GM11168 (cell line): ENCODE results near the gene CBLB.
"Not testable (repeated sequence)": the region's sequence is repeated elsewhere in the genome, so short reads cannot be mapped to it uniquely, and the experiment has no call there.

Experiments
- in situ Hi-C: fragments of 300-500 bp; cut with MboI; formaldehyde crosslinking; loops from one replicate; pipeline ENCODE4 v1.12.0; 2022; ENCODE audit warnings: low sequenced_read_pairs; ENCODE audit not compliant: unreplicated experiment

The CBLB gene

DNA sequence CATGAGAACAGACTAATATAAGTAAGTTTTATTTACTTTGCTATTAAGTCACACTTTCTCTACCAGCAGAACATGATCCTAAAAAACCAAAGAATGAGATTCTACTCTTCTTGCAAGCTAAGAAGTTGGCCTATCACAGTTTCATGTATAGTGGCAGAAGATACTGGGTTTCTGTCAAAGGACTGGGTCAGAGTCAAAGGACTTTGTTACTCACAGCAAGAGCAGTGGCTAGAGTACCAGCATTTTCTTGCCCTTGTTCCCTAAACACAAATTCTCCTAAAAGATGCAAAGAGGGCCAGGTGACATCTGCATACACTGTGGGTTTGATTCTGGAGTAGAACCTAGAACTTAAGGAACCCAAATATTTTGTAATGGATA is 105.2 kb downstream of the CBLB start:
- in situ Hi-C loops, result no loop called here

DNA sequence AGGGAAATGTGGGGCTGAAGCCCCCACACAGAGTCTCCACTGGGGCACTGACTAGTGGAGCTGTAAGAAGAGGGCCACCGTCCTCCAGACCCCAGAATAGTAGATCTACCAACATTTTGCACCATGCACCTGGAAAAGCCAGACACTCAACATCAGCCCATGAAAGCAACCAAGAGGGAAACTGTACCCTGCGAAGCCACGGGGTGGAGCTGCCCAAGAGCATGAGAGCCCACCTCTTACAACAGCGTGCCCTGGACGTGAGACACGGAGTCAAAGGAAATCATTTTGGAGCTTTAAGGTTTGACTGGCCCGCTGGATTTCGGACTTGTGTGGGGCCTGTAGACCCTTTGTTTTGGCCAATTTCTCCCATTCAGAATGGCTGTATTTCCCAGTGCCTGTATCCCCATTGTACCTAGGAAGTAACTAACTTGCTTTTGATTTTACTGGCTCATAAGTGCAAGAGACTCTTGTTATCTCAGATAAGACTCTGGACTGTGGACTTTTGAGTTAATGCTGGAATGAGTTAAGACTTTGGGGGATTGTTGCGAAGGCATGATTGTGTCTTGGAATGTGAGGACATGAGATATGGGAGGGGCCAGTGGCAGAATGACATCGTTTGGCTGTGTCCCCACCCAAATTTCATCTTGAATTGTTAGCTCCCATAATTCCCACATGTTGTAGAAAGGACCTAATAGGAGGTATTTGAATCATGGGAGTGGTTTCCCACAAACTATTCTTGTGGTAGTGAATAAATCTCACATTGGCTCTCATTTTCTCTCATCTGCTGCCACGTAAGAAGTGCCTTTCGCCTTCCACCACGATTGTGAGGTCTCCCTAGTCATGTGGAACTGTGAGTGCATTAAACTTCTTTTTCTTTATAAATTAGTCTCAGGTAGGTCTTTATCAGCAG is 105.8 kb downstream of the CBLB start:
- in situ Hi-C loops, result no loop called here

DNA sequence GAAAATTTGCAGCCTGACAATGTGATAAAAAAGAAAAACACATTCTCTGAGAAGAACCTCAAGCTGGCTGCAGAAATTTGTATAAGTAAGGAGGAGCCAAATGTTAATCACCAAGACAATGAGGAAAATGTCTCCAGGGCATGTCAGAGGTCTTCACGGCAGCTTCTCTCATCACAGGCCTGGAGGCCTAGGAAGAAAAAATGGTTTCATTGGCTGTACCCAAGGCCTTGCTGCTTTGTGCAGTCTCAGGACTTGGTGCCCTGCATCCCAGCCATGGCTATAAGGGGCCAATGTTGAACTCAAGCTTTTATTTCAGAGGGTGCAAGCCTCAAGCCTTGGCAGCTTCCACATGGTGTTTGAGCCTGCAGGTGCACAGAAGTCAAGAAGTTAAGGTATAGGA is 106.6 kb downstream of the CBLB start:
- in situ Hi-C loops, result not testable (repeated sequence)

DNA sequence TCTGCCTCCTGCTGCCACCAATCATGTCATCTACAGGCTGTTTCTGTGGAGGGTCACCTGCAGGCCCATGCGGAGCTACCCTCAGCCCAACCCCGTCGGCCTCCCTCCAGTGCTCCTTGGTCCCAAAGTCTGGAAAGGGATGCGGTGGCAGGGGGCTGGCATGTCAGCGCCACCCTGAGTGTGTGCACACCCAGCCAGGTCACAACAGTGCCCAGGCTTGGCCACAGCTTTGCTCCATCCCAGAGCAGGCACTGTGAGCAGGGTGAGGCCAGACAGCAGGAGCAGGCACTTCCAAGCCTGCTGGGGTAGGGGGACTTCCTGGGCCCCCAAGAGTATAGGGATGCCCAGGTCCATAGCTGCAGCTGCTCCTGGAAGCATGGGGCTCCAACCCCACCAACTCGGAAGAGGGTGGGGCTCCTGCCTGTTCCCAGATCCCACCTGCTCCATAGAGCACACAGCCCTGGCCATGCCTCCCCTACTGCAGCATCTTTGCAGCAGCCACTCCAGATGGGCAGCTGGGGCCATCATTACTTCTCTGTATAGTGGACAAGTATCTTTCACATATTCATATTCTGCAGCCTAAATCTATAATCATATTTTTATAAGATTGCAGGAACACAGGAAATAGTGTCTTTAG is 109.3 kb downstream of the CBLB start:
- in situ Hi-C loops, result no loop called here

DNA sequence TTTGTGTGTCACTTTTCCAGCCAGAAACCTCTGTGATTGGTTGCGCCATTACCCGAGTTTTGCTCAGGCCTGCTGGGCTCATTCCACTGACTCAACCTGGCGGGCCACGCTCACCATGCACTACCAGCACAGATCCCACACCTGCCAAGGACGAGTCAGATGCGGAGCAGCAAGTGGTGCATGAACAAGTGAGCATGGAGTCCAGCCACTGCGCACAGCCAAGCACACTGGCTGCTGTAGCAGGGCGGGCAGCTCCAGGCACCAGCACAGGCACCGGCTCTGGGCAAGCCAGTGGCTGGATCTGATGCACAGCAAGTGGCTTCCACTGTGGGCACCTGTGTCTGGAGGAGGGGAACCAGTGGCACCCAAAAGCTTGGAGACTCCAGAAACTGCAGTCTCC is 110.4 kb downstream of the CBLB start:
- in situ Hi-C loops, result no loop called here

DNA sequence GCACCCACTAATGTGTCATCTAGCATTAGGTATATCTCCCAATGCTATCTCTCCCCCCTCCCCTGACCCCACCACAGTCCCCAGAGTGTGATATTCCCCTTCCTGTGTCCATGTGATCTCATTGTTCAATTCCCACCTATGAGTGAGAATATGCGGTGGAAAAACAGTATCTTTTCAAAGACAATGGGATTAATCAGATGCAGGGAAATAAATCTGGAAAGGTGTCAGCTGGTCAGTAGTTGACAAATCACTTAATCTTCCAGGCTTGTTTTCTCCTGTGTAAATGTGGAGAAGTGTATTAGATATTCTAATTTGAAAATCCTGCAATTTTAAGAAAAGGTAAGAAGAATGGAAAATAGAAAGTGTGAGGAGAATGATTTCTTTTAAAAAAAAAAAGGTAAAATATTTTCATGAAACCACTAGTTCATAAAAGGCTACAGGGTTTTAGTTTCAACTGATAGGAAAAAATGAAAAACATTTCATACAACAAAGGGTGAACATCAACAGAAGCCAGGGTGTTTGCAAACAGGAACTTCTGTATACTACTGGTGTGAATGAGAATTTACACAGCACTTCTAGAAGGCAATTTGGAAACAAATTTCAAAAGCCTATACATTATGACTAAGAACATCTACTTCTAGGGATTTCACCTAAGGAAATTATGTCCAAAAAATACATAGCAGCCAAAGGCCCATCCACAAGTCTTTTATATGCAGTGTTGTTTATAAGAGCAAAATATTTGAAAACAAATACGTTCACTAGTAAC is 113.5 kb downstream of the CBLB start:
- in situ Hi-C loops, result no loop called here

DNA sequence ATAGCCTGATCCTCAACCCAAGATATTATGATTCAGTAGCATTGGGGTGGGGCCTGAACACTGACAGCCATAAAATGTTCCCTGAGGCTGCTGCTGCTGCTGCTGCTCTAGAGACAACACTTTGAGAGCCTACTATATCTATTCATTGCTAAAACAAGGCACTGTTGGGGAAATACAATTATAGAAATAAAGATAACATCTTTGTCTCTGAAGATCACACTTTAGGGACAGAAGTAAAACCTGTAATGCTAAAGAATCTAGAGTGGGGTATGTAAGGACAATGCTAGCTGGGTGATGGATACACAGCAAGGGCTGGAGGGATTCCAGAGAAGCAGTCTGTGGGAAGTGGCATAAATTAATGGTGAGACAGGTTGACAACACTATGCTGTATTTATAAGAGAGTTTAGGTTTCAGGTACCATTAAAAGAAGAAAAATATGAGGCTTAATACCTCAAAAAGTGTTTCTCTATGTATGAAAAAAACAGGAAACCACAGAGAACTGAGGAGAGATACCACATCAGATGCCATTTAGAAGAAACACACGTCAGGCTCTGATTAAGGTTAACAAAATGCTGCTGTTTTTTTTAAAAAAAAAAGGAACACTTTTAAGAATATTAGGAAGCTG is 115.9 kb downstream of the CBLB start:
- in situ Hi-C loops, result no loop called here

DNA sequence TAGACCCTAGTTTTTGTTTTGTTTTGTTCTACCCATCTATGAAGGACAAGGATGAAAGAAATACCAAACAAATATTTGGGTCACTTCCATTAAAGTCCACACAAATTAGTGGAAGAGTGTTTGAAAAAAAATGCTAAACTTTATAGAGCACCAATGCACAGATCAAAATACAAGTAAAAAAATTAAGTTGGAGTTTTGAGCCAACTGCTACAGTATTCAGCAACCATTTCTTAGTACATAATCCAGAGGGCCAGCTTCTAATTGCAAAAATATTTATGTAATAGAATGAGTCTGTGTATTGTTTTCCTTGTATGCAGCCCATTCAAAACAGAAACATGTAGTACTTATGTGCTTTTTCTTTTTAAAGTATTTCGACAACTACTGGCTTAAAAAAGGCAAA is 121.1 kb downstream of the CBLB start:
- in situ Hi-C loops, result no loop called here

DNA sequence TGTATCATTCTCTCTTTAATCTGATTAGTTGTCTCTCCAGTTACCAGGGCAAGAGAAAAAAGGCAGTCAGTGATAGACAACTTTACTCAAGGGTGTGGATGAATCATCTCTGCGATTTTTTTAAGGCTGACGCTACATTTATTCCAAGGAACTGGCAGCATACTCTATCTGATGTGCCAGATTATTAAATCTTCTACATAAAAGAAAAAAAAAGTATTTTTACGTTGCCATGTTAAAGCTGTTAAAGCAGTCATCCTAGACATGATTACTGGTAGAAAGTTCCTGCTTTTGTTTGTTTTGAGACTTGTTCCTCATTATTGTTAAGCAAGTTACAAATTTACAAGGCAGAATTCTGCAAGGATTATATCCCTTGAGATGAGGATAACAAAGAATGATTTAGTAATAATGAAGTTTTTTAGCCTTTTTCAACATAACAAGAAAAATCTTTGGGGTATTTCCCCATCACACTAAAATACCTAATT is 121.7 kb downstream of the CBLB start:
- in situ Hi-C loops, result no loop called here

DNA sequence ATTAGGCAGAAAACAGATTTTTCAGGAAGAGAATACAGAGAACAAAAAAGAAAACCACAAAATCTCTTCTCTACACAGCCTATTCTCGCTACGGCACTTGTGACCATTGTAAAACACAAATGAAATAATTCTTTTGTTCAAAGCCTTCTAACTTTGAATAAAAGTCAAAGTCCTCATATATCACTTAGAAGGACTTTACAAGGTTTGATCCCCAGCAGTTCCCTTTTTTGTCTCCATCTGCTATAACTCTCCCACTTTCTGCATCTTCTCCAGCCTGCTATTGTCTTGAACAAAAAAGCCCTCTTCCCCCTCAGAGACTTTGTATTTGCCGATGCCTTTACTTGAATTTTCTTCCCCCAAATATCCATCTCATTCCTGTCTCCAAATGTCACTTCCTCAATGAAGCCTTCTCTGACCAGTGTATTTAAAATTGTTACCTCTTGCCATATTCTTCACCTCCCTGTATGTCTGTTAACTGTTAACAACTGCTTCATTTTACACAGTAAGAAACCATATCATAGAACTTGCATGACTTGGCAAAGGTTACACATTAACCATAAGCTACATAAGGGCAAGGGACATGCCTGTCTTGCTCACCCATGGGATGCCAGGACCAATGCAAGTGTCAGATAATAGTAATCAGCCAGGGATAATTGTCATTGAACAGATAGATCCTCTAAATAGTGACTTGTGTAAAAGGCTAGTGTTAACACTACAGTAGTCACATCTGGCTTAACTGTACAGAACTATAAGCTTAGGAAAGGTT is 122.4 kb downstream of the CBLB start:
- in situ Hi-C loops, result no loop called here

DNA sequence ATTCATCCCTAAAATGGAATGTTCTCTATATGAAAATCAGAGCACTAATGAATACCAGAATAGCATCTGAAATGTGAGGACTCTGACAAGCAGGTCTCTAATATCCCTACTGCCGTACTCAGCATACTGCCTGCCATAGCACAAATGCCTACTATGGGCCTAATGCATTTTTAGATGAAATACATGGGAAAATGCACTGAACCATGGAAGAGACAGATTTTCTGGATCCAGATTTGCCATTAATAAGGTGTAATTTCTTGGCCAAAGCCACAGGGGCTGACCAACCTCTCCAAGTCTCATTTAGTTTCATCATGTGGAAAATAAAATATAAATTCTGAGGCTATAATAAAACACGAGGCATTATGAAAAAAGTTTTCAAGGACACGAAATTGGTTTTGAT is 123.8 kb downstream of the CBLB start:
- in situ Hi-C loops, result no loop called here

DNA sequence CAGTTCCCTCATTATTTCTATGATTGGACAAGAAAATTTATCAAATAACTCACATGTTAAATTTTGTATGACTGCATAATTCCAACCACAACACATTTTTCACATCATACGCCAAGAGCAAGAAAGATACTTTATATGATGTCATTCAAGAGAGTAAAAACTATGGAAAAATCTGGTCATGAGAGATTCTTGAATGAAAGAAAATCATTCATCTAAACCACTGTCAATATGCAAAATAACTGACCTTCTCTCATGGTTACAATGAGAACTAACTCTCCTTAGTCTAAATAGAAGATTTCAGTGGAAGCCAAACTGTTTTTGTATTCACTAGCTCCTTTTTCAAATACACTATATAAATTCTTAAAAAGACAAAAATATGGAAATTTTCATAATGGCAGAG is 124.6 kb downstream of the CBLB start:
- in situ Hi-C loops, result no loop called here

DNA sequence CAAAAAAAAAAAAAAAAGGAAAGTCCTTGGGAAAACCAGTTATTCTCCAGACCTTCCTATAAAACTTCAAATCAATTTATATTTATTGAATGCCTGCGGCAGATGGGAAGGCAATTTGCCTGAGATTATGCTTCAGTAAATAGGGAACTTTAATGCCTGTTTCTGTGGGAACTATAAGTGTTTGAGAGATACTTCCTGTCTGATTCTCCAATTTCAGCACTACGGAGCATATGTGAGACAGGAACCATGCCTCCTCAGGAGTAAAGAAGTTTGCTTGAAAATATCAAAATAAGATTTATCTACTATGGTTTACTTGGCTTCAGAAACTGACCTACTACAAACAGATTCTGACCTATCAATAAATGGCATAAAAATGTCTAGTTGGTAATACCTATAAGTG is 135.5 kb downstream of the CBLB start:
- in situ Hi-C loops, result no loop called here

DNA sequence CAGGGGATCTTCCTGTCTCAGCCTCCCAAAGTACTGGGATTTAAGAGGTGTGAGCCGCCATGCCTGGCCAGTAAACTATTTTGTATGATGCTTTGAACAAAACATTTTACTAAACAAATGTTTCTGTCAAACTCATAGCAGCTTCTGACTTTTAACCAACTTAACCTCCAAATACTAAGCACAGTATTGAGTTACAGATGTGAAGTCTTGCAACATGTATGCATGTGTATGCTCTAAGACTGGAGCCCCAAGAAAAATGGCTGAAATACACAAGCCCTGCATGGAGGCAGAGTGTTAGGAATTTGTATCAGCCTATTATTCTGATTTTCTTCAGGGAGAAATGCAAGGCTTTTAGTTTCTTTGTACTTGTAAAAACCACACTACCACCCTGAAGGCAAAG is 137.1 kb downstream of the CBLB start:
- in situ Hi-C loops, result no loop called here

DNA sequence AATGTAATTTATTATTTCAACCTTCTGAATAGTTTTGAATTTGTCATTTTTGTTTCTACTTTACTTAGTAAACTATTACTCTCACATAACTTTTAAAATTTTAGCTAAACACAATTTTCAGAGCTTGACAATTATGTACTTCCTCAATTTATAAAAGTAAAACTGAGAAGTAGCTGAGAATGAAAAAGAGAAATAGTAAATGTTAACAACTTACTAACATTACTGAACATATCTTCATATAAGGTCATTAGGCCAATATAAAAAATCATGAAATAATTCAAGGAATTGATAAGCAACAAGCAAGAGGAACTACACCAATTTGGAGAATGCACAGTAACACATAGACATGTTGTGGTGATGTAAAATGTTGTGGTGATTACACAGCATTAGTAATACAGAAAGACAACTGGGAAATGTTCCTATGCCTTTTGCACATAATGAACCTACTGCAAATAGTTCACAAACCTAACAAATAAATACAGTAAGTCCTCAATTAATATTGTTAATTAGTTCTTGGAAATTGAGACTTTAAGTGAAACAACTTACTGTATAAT is 137.9 kb downstream of the CBLB start:
- in situ Hi-C loops, result no loop called here

DNA sequence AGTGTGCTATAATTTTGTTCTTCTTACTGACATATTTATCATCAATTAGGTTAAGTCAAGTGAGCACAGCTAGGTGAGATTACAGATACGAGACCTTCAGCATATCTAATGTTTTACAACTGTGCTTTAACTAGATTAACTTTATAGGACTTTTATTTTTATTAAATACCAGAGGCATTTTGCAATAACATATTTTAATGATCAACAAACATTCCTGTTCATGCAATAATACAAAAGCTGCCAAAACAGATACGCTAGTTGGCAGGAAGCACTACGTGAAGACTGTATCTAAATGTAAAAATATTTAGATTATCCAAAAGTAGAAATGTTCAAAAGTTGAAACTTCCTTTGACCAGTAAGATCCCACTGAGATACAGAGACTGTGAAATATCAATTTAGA is 139.1 kb downstream of the CBLB start:
- in situ Hi-C loops, result no loop called here

DNA sequence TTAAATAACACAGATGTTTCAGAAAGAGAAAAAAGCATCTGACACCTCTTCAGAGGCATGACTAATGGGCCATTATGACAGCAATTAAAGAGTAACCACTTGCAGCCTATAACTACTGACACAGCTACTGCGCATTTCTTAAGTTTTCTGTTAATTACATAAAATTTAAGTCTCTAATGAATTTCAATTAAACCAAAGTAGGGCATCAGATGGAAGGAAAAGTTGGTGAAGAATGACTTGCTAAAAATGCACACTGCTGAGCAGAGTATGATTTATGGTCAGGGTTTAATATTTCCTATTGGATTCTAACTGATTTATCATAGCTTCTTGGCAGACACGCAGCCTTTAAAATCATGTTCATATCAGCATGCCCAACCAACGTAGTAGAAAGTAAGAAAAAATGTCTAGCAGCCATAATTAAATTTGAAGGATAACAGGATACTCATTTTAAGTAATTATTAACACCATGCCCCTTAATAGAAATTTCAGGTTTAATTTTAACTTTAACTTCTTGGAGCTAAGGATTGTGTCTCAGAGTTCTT is 140.0 kb downstream of the CBLB start:
- in situ Hi-C loops, result no loop called here

DNA sequence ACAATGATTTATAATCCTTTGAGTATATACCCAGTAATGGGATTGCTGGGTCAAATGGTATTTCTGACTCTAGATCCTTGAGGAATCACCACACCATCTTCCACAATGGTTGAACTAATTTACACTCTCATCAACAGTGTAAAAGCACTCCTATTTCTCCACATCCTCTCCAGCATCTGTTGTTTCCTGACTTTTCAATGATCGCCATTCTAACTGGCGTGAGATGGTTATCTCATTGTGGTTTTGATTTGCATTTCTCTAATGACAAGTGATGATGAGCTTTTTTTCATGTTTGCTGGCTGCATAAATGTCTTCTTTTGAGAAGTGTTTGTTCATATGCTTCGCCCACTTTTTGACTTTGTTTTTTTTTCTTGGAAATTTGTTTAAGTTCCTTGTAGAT is 141.8 kb downstream of the CBLB start:
- in situ Hi-C loops, result not testable (repeated sequence)

DNA sequence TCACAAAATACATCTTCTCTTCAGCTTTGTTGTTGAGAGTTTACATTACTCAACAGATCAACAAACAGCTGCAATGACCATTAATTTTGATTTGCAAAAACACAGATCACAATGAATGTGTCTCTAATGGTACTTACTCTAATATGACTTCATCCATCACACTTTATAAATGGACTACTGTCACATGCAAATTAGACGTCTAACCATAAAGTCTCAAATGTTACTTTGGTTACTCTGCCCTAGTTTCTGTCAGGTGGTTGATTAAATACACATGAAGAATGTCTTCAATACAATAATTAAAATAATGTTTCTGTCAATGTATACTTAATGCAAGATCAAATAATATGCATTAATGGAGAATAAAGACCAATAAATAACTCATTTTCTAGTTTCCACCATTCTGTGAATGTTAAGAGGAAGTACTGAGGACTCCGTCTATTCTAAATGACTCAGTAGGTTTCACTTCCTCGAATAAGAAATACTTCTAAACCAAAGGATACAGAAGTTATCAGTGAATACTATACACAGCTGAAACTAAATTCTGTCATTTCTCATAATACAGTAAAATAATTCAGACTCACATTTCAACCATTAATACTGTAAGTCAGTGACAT is 145.8 kb downstream of the CBLB start:
- in situ Hi-C loops, result no loop called here
